ENCODE data around the gene SLX4. TPM values are rescaled to one million over a fixed set of nuclear protein-coding genes. Genes with fewer than 3 reads are reported as not detected.

Gene SLX4
- total and polyA plus RNA-seq, 2 experiments from 2014 or later, result 1.9 to 2.3 TPM

GRCh38 chr16:3579776-3580175 lies 31.6 kb downstream of the SLX4 start:
- no peak for TF ChIP-seq EZH2phosphoT487 (IDR thresholded peaks at IDR 0.05; ENCODE audit: insufficient read depth, low read depth)
- TF ChIP-seq EZH2 (IDR thresholded peaks at IDR 0.05; ENCODE audit: insufficient read depth, poor library complexity, severe bottlenecking), result no peak
- no peaks in the 10 kb centered on the region for H3K36me3 ChIP-seq (ENCODE audit: low read depth)

GRCh38 chr16:3578610-3579551 lies 32.5 kb downstream of the SLX4 start:
- Histone ChIP-seq H3K4me3 (no peak overlapping the region), H3F3A (ENCODE audit: insufficient read depth) (no peaks in the 10 kb centered on the region), H3K4me1 (ENCODE audit: insufficient read depth) (no peaks in the 10 kb centered on the region), H3K4me2 (ENCODE audit: unreplicated experiment) (no peak overlapping the region), H3K36me3 (ENCODE audit: low read depth) (no peaks in the 10 kb centered on the region), H3K9me2 (ENCODE audit: insufficient read depth) (no peaks in the 10 kb centered on the region), H4K20me1 (ENCODE audit: insufficient read depth) (no peaks in the 10 kb centered on the region), H2AFZ (no peak overlapping the region), H3K79me2 (ENCODE audit: insufficient read depth) (no peaks in the 10 kb centered on the region), H3K27me3 (replicated peaks; ENCODE audit: insufficient read depth) (no peaks in the 10 kb centered on the region), H3K9me3 (ENCODE audit: low read depth) (no peaks in the 10 kb centered on the region), H3K9ac (no peak overlapping the region), H3K27ac (no peak overlapping the region)
- TF ChIP-seq EZH2 (IDR thresholded peaks at IDR 0.05; ENCODE audit: insufficient read depth, poor library complexity, severe bottlenecking) (no peak), EZH2phosphoT487 (IDR thresholded peaks at IDR 0.05; ENCODE audit: insufficient read depth, low read depth) (no peak)
- WGBS, 2 experiments (ENCODE audit: low coverage in 1 of 2, low lambda C conversion rate in 2 of 2, missing lambda C conversion rate in 2 of 2), result 68 to 76% methylated on average over 10 to 20 of the region's 20 CpGs
- in situ Hi-C loops (cut with MboI), result no loop called here
- DNase-seq, result no peak

More at GRCh38 chr16:3579776-3580175, 31.6 kb downstream of the SLX4 start:
- in situ Hi-C loops (cut with MboI), result no loop called here
- Histone ChIP-seq H3K4me3 (no peak overlapping the region), H3K27ac (no peak overlapping the region), H3F3A (ENCODE audit: insufficient read depth) (no peaks in the 10 kb centered on the region), H3K4me1 (ENCODE audit: insufficient read depth) (no peaks in the 10 kb centered on the region), H3K9me2 (ENCODE audit: insufficient read depth) (no peaks in the 10 kb centered on the region), H3K9ac (no peak overlapping the region), H4K20me1 (ENCODE audit: insufficient read depth) (no peaks in the 10 kb centered on the region), H3K4me2 (ENCODE audit: unreplicated experiment) (no peak overlapping the region), H3K9me3 (ENCODE audit: low read depth) (no peaks in the 10 kb centered on the region), H3K79me2 (ENCODE audit: insufficient read depth) (no peaks in the 10 kb centered on the region), H3K27me3 (replicated peaks; ENCODE audit: insufficient read depth) (no peaks in the 10 kb centered on the region), H2AFZ (no peak overlapping the region)
- no peak for DNase-seq
- WGBS, 2 experiments (ENCODE audit: low coverage in 1 of 2, low lambda C conversion rate in 2 of 2, missing lambda C conversion rate in 2 of 2), result 94 to 97% methylated on average over 7 of the region's 7 CpGs

- Histone ChIP-seq H3K27me3 (replicated peaks; ENCODE audit: insufficient read depth) (no peaks in the 10 kb centered on the region), H3K9me2 (ENCODE audit: insufficient read depth) (no peaks in the 10 kb centered on the region), H3K27ac (no peak overlapping the region), H4K20me1 (ENCODE audit: insufficient read depth) (no peaks in the 10 kb centered on the region), H3K9me3 (ENCODE audit: low read depth) (no peaks in the 10 kb centered on the region), H2AFZ (no peak overlapping the region), H3K79me2 (ENCODE audit: insufficient read depth) (no peaks in the 10 kb centered on the region), H3K36me3 (ENCODE audit: low read depth) (no peaks in the 10 kb centered on the region), H3K4me2 (ENCODE audit: unreplicated experiment) (no peak overlapping the region), H3F3A (ENCODE audit: insufficient read depth) (no peaks in the 10 kb centered on the region), H3K9ac (no peak overlapping the region), H3K4me3 (no peak overlapping the region), H3K4me1 (ENCODE audit: insufficient read depth) (no peaks in the 10 kb centered on the region)
- WGBS, 2 experiments (ENCODE audit: low coverage in 1 of 2, low lambda C conversion rate in 2 of 2, missing lambda C conversion rate in 2 of 2), result 73 to 76% methylated on average over 8 of the region's 8 CpGs
- in situ Hi-C loops (cut with MboI), result no loop called here
- TF ChIP-seq EZH2 (IDR thresholded peaks at IDR 0.05; ENCODE audit: insufficient read depth, poor library complexity, severe bottlenecking) (no peak), EZH2phosphoT487 (IDR thresholded peaks at IDR 0.05; ENCODE audit: insufficient read depth, low read depth) (no peak)
- no peak for DNase-seq
Measured at GRCh38 chr16:3578121-3578520, 33.3 kb downstream of the SLX4 start.

- Histone ChIP-seq H3K9ac (no peak within 1 kb of the TSS), H3K9me2 (ENCODE audit: insufficient read depth) (no peaks in the 10 kb centered on the region), H3K4me3 (no peak within 1 kb of the TSS), H4K20me1 (ENCODE audit: insufficient read depth) (no peaks in the 10 kb centered on the region), H3K27me3 (replicated peaks; ENCODE audit: insufficient read depth) (no peaks in the 10 kb centered on the region), H3K79me2 (ENCODE audit: insufficient read depth) (no peaks in the 10 kb centered on the region), H3K27ac (no peak within 1 kb of the TSS), H3K4me2 (ENCODE audit: unreplicated experiment) (no peak within 1 kb of the TSS), H3F3A (ENCODE audit: insufficient read depth) (no peaks in the 10 kb centered on the region), H3K9me3 (ENCODE audit: low read depth) (no peaks in the 10 kb centered on the region), H2AFZ (no peak within 1 kb of the TSS), H3K36me3 (ENCODE audit: low read depth) (no peaks in the 10 kb centered on the region), H3K4me1 (ENCODE audit: insufficient read depth) (no peaks in the 10 kb centered on the region)
- in situ Hi-C loops (cut with MboI), result no loop called here
- DNase-seq, result no peak
- 23 to 25% methylated on average over 18 of the region's 18 CpGs for WGBS, 2 experiments (ENCODE audit: low coverage in 1 of 2, low lambda C conversion rate in 2 of 2, missing lambda C conversion rate in 2 of 2)
- TF ChIP-seq EZH2 (IDR thresholded peaks at IDR 0.05; ENCODE audit: insufficient read depth, poor library complexity, severe bottlenecking) (no peak), EZH2phosphoT487 (IDR thresholded peaks at IDR 0.05; ENCODE audit: insufficient read depth, low read depth) (no peak)
Measured at GRCh38 chr16:3577302-3577752, 34.1 kb downstream of the SLX4 start, which contains the start of gene NLRC3. Gene NLRC3 (minus strand): TSS chr16:3577403. CDS start chr16:3565036, 12,367 bp downstream.

Data from GM23248 (cell line).